AG04449 (cell line): ENCODE measurements around the gene CCNI.

ENCODE experiments used
- CTCF ChIA-PET: fragments of 350-600 bp; formaldehyde crosslinking; extraction: SDS; loops from one replicate; lab custom pipeline; 2021; ENCODE audit warnings: antibody characterized with exemption; lab: Yijun Ruan, JAX
- POLR2A ChIA-PET: fragments of 400-600, 350-600 bp; formaldehyde crosslinking; extraction: SDS; loops from one replicate; lab custom pipeline; 2020; ENCODE audit warnings: antibody characterized with exemption, inconsistent platforms; lab: Yijun Ruan, JAX
- DNase-seq: peaks from one replicate; pipeline ENCODE4 v3.0.0-alpha.2; 2010; ENCODE audit warnings: low read depth, low spot score
- H3K4me3 ChIP-seq: 2 replicates; pipeline ENCODE4 v1.5.1; 2011; ENCODE audit warnings: low read depth, mild to moderate bottlenecking, control low read depth, low read length
- TF ChIP-seq, protein P1 (sequence below): IDR thresholded peaks from one replicate; pipeline ENCODE4 v1.5.1; 2011; ENCODE audit warnings: mild to moderate bottlenecking, moderate library complexity, low read length, control low read depth, inconsistent platforms; ENCODE audit not compliant: insufficient read depth; ENCODE audit errors: missing control alignments

Gene CCNI

DNA sequence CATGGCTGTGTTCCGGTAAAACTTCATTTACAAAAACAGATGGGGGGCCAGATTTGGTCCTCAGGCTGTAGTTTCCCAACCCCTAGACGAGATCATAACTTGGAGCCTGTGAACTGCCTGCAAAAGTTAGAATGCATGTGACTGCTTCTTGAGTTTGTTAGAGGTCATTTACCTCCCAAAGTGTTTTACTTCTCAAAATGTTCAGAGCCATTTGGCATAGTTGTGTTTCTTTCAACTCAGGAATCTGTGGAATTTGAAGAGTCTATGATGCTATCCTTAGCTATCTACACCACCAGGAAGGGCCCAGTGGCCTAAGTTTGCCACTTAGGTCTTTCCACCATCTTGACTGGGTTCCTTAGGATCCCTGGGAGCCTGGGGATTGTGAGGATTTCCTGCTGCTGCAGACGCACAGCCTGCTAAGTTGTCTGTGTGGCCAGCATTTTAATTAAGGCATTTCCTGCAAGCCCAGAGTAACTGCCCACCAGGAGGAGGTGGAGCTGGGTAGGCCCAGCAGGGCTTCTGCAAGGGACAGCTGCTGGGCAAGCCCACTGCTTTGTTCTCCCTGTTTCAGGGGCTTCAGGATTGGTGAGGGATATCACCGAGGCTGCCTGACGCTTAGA, 53.1 kb downstream of the CCNI start:
- CTCF ChIA-PET, result no interaction called here
- TF ChIP-seq, protein P1, sequence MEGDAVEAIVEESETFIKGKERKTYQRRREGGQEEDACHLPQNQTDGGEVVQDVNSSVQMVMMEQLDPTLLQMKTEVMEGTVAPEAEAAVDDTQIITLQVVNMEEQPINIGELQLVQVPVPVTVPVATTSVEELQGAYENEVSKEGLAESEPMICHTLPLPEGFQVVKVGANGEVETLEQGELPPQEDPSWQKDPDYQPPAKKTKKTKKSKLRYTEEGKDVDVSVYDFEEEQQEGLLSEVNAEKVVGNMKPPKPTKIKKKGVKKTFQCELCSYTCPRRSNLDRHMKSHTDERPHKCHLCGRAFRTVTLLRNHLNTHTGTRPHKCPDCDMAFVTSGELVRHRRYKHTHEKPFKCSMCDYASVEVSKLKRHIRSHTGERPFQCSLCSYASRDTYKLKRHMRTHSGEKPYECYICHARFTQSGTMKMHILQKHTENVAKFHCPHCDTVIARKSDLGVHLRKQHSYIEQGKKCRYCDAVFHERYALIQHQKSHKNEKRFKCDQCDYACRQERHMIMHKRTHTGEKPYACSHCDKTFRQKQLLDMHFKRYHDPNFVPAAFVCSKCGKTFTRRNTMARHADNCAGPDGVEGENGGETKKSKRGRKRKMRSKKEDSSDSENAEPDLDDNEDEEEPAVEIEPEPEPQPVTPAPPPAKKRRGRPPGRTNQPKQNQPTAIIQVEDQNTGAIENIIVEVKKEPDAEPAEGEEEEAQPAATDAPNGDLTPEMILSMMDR, result no peak
- no peak for DNase-seq
- POLR2A ChIA-PET, result interaction anchor here (0.9 to 1.5 kb wide), 3 partner anchors 35 to 258 kb away, joined by 3 to 4 read pairs (median 3); no protein-coding TSS in a partner anchor
- H3K4me3 ChIP-seq, result no peak overlapping the region

DNA sequence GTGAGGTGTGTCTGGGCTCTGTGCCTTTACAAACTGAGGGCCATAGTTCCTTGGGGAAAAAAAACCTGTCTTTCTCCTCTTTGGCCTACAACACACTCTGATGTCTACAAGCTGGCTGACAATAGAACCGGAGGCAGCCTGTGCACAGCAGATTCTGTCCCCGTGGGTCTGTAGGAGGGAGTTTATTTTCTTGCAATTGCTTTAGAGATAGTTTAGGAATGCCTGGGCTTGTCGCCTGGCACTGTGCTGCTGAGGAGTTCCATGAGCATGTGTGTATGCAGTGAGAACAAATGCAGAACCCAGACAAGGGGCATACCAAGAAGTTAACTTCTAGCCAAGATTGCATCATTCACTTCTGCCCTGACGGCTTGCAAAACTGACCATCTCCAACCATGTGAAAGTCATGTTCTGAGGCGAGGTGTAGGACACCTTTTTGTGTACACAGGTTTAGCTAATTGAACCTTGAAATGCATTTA, 54.1 kb downstream of the CCNI start:
- TF ChIP-seq, protein P1, result no peak
- ChIA-PET CTCF (interaction anchor here (0.6 to 1.1 kb wide), 3 partner anchors 12 to 432 kb away, joined by 3 read pairs; no protein-coding TSS in a partner anchor), POLR2A (interaction anchor here (0.9 kb wide), 1 partner anchor 71 kb away, joined by 3 read pairs; no protein-coding TSS in a partner anchor)
- DNase-seq, result peak; percentile 92
- no peak overlapping the region for H3K4me3 ChIP-seq

DNA sequence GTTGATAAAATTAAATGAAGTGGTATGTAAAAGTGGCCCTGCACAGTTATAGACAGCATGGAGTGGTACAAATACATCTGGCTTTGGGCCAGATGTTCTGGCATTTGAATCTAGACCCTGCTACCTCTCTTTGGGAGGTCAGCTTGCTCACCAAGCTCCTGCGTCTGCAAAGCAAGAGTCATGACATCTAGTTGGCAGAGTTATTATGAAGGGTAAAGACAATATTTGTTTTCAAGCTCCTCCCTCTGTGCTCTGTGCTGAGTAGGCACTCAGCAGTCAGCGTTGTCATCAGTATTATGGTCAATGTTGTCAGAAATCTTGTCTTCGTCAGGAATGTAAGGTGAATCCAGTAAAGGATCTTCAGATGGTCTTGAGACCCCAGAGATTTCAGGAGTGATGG, 55.8 kb downstream of the CCNI start:
- no peak overlapping the region for H3K4me3 ChIP-seq
- DNase-seq, result no peak
- ChIA-PET CTCF (interaction anchor here (1.3 kb wide), 1 partner anchor 183 kb away, joined by 6 read pairs; no protein-coding TSS in a partner anchor), POLR2A (interaction anchor here (0.5 to 1.1 kb wide), 2 partner anchors 33 to 409 kb away, joined by 3 read pairs; no protein-coding TSS in a partner anchor)
- TF ChIP-seq, protein P1, result no peak

DNA sequence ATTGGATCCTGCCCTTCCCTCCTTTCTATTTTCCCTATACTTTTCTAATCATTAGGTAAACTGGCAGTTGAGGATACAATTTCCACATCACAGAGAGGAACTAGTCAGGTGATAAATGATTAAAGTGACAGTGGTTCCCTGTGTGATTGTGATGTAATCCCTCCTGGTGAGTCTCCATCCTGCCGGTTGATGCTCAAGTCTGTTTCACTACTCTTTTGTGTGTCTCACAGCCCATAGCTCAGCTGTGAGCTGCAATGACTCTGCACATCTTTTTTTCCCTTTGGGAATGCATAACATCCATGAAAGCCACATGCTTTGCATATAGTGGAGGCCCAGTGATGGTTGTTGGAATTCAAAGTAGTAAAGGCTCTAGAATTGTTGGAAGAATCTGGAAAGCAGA, 60.4 kb downstream of the CCNI start:
- DNase-seq, result no peak
- CTCF ChIA-PET, result no interaction called here
- no peak overlapping the region for H3K4me3 ChIP-seq
- POLR2A ChIA-PET, result interaction anchor here (1.3 kb wide), 1 partner anchor 24 kb away, joined by 4 read pairs; no protein-coding TSS in a partner anchor
- TF ChIP-seq, protein P1, result no peak

DNA sequence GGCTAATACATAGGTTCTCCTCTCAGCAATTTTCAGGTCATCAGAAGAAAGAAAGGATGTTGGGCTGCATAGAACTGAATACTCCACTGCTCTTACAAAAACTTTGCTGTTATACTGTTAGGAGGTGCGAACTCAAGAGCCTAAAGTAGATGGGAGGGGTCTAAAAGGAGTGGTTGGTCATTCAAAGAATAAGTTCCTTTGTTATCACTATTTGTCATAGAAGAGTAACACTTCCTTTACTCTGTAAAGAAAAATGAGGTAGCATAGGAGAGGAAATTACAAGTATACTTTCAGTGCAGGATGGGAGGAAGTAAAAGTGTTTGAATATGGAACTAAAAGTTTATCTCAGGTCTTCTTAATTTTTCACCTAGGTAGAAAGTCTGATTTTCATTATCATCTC, 61.5 kb downstream of the CCNI start:
- no peak overlapping the region for H3K4me3 ChIP-seq
- ChIA-PET CTCF (no interaction called here), POLR2A (no interaction called here)
- TF ChIP-seq, protein P1, result no peak
- no peak for DNase-seq

DNA sequence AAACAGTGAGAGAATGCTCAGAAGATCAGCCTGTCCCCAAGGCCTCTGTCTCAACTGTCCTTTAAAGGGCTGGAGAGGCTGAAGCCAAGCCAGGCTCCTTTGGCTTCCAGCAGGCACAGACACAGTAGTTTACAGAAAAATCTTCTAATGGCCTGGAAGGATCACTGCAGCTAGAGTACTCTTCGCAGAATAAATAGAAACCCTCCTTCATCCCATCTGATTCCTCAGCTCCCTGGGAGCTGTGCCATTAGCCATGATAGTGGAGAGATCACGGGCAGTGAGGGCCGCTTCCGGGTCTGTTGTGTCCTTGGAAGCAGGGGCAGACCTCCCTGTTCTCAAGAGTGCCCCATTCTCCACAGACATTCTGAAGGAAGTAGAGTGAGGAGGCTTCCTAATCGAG, 63.1 kb downstream of the CCNI start:
- POLR2A ChIA-PET, result no interaction called here
- no peak overlapping the region for H3K4me3 ChIP-seq
- TF ChIP-seq, protein P1, result no peak
- no peak for DNase-seq
- CTCF ChIA-PET, result no interaction called here
